GM21717 (cell line): Measurements from ENCODE around the gene RBM23.

Source experiments
- ATAC-seq: cut with Tn5 transposase; IDR thresholded peaks from one replicate; pipeline ENCODE4 v1.9.1; 2021; ENCODE audit warnings: mild to moderate bottlenecking, moderate library complexity; ENCODE audit not compliant: unreplicated experiment

RBM23 gene

DNA sequence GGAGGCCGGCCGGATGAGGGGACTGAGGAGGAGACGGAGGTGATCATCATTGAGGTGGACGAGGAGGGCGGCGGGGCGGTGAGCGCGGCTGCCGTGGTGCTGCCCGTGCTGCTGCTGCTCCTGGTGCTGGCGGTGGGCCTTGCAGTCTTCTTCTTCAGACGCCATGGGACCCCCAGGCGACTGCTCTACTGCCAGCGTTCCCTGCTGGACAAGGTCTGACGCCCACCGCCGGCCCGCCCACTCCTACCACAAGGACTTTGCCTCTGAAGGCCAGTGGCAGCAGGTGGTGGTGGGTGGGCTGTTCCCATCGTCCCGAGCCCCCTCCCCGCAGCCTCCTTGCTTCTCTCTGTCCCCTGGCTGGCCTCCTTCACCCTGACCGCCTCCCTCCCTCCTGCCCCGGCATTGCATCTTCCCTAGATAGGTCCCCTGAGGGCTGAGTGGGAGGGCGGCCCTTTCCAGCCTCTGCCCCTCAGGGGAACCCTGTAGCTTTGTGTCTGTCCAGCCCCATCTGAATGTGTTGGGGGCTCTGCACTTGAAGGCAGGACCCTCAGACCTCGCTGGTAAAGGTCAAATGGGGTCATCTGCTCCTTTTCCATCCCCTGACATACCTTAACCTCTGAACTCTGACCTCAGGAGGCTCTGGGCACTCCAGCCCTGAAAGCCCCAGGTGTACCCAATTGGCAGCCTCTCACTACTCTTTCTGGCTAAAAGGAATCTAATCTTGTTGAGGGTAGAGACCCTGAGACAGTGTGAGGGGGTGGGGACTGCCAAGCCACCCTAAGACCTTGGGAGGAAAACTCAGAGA lies 72.9 kb downstream of the RBM23 start:
- no peak for ATAC-seq

DNA sequence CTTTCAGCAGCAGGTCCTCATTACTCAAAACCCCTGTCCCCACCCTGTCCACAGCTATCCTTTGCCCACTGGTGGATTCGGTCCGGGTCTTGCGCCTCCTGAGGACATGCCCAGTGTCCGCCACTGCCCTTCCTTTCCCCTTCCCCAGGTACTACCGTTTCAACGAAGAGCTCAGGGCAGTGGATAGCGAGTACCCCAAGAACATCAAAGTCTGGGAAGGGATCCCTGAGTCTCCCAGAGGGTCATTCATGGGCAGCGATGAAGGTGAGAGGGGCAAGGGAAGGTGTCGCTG lies 73.9 kb downstream of the RBM23 start:
- no peak for ATAC-seq

- no peak for ATAC-seq
These were observed 74.5 kb downstream of the RBM23 start for GRCh38 chr14:22844221-22845102.
